NOMO-1 treated with dmso at 0.1 percent for 144 hours (cell line): ENCODE measurements around the gene AFAP1.

Experiments used
- DNase-seq: peaks from one replicate; lab custom pipeline; 2025; ENCODE audit not compliant: unreplicated experiment; lab: John Stamatoyannopoulos, UW

AFAP1 gene

GRCh38 chr4:7759216-7759615 lies 180.4 kb downstream of the AFAP1 start:
- DNase-seq = no peak

DNA sequence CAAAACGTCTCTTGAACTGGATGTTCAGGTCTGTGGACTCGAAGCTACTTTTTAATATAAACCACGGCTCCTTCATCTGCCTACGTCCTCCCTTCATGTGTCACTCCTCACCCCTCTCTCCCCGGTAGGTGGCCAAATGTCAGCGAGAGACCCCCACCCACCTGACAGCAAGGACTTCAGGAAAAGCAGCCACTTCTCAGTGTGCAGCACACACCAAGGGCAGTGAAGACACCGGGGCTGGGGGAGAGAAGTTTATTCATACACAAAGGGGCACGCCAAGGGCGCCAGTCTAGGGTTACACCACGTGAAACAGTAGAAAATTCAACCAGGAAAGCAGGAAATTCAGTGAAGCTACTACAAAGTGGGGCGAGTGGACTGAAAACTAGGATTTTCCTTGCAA lies 181.2 kb downstream of the AFAP1 start:
- no peak for DNase-seq

DNA sequence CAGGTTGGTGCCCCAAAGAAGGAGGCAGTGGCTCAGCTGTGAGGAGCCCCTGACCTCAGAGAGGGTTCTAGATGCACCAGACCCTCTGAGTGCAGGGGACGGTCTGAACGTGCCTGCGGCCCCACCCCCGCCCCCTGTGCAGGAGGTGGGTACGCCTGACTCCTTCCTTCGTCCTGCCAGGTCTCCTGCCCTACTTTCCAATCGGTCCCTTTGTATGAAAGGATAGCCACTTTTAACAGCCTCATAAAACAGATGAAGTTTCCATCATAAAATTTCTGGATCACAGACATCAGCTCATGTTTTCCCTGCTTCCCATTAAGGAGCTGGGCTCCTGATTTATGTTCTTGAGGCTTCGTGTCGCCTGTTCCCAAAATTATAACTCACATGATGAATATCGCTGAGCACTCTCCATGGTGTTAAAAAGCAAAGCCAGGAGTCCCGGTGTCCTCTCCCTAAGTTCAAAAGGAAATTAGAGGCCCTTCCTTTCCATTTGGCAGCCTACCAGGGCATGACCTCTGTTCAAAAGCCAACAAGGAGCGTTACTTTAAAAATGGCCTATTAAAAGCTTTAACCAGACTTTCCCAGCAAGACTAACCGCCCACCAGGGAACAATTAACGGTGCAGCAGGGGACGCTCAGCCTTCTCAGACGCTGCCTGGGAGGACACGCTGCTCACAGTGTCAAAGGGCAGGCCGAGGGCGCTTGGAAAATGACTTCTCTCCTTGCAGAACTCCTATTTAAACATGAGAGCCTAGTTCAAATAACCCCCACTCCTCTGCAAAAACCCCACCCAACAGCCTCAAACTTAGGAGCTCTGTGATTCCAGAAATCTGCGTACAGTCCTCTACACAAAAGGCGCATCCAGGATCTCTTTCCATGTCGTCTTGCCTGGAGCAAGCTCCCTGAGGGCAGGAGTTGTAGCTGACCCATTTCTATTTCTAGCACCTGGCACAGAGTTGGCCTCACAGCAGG lies 181.9 kb downstream of the AFAP1 start:
- no peak for DNase-seq

- no peak for DNase-seq
Observed at GRCh38 chr4:7756561-7757355, 182.9 kb downstream of the AFAP1 start.

DNA sequence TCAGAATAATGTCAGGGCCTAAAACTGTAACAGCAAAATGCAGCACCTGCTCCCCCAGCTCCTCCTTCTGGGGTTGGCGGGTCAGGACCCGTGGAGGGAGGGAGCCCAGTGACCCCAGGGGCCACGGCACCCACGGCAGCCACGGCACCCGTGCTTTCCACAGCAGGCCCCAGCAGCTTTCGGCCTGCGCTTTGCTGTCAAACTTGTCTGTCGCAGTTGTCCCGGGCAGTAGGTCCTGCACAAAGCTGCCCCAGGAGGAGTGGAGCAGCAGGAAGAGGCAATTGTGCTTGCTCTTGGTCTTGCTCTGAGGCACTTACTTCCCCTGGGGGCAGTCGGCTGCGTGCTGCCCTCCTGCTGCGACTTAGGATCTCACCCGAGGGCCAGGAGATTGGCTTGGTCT lies 183.6 kb downstream of the AFAP1 start:
- DNase-seq = no peak

- DNase-seq = no peak
Observed at GRCh38 chr4:7755561-7755960, 184.1 kb downstream of the AFAP1 start.

GRCh38 chr4:7754565-7755262 lies 184.9 kb downstream of the AFAP1 start:
- DNase-seq = no peak

- DNase-seq = no peak
Observed at GRCh38 chr4:7753931-7754465, 185.7 kb downstream of the AFAP1 start.

GRCh38 chr4:7753271-7753670 lies 186.4 kb downstream of the AFAP1 start:
- no peak for DNase-seq

DNA sequence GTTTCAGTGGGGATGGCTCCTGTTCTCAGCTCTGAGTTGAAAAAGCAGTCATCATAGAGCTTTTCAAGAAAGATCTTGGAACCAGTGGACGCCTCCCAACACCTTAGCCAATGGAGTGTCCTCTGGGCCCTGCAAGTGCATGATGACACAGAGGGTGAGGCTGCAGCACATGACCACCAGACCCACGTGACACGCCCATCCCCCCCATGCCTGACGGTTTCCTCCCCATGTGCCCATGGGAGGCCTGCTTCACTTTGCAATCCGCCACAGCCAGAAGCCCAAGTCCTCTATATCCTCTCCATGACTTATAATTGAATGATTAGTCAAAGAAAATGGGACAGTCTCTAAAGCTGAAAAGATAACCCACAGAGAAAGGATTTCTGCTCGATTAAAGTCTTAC lies 187.0 kb downstream of the AFAP1 start:
- no peak for DNase-seq

GRCh38 chr4:7750972-7751371 lies 188.7 kb downstream of the AFAP1 start:
- no peak for DNase-seq

GRCh38 chr4:7750523-7750922 lies 189.1 kb downstream of the AFAP1 start:
- no peak for DNase-seq

- no peak for DNase-seq
Observed at GRCh38 chr4:7747566-7747965, 192.1 kb downstream of the AFAP1 start.

DNA sequence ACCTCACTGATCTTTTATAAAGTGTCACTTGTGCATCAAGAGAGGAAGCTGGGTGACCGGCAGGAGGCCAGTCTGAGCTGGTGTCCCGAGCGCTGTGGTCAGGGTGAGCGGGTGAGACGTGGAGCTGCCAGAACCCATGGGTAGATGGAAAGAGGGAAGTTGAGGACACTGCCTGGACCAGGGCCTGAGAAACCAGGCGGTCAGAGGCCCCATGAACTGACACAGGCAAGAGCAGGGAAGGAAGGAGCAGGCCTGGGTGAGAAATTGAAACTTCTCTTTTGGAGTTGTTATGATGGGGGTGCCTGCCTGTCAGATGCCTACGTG lies 192.6 kb downstream of the AFAP1 start:
- no peak for DNase-seq

DNA sequence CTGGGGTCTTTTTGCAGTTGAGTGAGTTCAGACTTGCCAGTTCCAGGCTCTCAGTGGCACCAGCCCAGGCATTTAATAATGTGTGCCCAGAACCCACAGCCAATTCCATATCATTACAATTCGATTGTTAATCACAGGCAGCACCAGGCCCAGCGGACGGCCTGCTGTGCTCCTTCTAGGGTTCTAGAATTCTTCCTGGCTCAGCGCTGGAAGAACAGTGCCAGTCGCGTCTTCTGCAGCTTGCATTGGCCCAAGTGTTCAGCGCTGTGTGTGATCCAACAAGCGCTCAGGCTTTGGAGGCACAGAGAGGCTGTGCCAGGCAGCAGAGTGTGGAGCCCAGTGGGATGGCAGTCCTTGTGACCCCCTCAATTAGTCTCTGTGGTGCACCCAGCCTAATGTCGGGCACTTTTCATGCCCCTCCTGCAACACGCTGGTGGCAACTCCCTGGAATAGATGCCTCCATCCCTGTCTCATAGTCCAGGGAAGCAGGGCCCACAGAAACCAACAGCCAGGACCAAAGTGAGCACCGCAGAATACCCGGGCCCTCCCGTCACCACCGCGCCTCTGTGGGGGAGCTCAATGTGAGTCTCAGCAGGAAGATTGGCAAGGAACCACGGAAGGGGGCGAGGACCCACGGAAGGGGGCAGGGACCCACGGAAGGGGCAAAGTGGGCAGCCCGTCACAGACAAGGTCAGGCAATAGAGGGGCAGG lies 193.2 kb downstream of the AFAP1 start:
- DNase-seq = no peak

DNA sequence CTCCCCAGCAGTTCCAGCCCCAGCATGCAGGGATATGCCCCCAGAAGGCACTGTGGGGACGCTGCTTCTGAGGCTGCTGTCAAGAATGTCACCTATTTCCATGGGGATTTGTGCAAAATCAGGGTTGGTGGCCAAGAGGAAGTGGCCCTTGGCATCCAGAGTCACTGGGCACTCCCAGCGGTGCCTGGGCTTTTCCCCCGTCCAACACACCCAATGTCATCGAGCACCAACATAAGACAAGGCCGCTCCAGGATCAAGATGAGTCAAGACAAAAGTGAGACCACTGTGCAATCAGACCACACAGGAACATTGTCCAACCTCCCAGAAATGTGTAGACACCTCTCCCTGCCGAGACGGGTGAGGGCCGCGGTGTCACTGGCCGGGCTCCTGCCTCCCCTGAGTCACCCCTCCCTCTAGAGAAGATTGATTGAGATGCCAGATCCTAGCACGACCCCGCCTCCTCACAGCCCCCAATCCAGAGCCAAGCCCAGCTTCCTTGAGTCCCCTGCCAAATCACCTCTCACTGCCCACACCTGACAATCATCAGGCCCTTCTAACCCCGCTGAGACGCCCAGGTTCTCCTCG lies 194.3 kb downstream of the AFAP1 start:
- no peak for DNase-seq

- peak; percentile 36 for DNase-seq
Observed at GRCh38 chr4:7744142-7744804, 195.4 kb downstream of the AFAP1 start.

DNA sequence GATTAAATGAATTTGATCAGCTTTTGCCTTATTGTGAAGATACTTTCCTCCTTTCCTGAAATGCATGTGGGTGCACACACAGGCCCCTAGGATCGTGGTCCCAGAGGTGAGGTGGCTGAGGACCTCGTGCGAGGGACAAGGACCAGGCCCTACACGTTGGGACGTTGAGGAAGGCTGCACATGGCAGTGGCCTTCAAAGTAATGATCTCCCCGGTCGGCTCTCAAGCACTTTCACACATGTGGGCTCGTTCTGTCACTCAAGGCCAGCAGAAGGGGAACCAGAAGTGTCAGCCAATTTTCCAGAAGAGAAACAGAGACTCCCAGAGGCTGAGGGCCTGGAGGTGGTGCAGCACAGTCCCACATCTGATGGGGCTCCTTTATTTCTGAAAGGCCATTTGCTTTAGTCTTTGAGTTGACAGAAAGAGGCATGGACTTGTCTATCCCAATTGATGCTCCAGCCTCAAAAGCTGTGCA lies 196.8 kb downstream of the AFAP1 start:
- DNase-seq = no peak

DNA sequence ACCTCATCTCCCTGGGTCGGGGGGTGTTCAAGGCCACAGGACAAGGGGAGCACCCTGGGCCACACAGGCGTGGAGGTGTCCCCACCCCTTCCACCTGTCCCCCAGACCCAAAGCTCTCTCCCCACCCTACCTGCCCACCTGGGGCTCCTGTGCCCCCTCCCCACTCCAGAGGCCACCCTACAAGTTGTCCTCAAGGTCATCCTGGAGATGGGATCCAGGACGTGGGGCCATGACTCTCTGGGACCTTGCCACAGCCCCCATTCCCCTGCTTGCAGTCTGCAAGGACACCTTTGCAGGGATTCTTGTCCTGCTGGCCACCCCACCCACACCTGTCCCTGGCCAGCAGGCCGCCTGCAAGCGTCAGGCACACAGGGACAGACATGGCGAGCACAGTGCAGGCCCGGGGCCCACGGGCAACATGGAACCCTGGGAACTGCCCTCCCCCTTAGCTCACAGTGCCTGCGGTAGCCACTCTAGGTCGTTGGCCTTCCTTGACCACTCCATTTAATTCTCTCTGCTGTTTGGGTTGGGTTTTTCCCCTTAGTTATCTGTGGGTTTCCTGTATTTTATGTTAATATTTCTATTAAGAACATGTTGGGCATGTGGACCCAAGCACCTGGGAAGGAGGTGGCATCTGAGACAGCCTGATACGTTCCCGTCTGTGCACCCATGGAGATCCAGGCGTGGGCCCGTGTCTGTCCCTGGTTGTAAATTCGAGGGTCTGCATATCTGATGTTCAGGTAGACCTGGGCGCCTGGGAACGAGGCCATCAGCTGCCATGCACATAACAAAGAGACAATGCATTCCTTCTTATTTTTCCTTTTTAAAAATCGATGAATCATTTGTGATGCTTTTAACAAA lies 197.5 kb downstream of the AFAP1 start:
- DNase-seq = no peak
